Eye (tissue), 1 donor: ENCODE results near the gene DLG3.
"Not testable (repeated sequence)": the region's sequence is repeated elsewhere in the genome, so short reads cannot be mapped to it uniquely, and the experiment has no call there.

Experiments used
- DNase-seq: peaks from one replicate; pipeline ENCODE4 v3.0.0-alpha.2; 2015

Gene DLG3

GRCh38 chrX:70444326-70444945 is at the start of gene DLG3:
Gene DLG3 (plus strand): TSS chrX:70444835. CDS start chrX:70445202, 367 bp downstream.
- DNase-seq, result peak; percentile 78

GRCh38 chrX:70398899-70399298 is 45.7 kb upstream of the DLG3 start:
- DNase-seq, result no peak

GRCh38 chrX:70400181-70400580 is 44.5 kb upstream of the DLG3 start:
- not testable (repeated sequence) for DNase-seq

- DNase-seq, result no peak
Measured at GRCh38 chrX:70402721-70403120, 41.9 kb upstream of the DLG3 start.

DNA sequence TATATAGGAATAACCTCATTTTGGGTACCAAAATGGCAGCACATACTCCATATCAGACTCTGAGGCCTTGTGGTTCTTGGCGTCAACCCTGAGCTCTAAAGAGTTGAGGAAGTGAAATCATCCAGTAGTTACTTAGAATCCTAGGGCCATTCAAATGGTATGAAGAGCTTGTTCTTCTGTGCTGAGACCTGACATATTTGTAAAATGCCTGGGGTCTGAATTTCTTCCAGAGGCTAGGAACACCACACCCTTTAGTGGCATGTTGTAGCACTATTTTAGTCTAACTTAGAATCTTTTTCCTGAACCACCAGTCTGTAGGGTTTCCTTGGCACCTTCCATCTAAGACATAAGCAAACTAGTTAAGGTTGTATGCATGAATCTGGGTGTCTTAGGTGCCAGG is 39.6 kb upstream of the DLG3 start:
- DNase-seq, result no peak

GRCh38 chrX:70410921-70411320 is 33.7 kb upstream of the DLG3 start:
- no peak for DNase-seq

- DNase-seq, result no peak
Measured at GRCh38 chrX:70411475-70411874, 33.2 kb upstream of the DLG3 start.

DNA sequence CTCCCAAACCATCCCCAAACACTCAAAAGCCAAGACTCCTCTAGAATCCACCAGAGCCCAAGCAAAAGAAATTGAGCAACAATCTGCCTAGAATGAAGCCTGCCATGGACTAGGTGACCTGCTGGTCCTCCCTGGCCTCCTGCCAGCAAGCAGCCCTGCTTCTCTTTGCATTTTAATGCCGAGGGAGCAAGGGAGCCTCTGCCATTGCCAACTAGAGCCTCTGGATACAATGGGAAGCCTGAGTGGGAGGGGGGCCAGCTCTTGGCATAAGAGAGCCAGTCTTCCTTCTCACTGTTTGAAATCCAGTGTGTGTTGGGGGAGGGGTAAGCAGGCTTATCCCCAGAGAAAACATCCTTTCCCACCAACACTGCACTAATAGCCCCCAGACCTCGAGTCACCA is 23.0 kb upstream of the DLG3 start:
- peak; percentile 30 for DNase-seq

DNA sequence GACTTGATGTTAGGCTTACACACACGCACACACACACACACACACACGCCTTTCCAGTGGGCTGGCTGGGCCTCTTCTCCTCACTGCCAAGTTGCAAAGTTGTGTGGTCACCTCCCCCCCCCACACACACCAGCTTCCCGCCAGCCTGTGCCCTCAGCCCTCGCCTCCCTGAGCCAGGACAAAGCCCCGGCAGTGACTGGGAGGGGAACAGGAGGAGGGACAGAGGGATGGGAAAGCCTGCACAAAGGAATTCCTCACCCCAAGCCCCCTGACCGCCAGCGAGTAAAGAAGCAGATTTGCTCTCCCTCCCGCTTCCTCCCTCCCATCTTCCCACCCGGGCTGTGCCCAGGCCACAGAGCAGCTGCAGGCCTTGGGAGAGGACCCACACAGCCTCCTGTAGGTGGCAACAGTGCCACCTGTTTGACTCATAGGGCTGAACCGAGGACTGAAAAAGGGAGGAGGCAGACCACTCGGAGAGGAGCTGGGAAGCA is 21.7 kb upstream of the DLG3 start, which contains the start of gene GDPD2:
Gene GDPD2 (plus strand): TSS at position 464 of the 491 bp plus-strand sequence. CDS start 1,671 bp downstream, outside the sequence.
- peak; percentile 86 for DNase-seq

DNA sequence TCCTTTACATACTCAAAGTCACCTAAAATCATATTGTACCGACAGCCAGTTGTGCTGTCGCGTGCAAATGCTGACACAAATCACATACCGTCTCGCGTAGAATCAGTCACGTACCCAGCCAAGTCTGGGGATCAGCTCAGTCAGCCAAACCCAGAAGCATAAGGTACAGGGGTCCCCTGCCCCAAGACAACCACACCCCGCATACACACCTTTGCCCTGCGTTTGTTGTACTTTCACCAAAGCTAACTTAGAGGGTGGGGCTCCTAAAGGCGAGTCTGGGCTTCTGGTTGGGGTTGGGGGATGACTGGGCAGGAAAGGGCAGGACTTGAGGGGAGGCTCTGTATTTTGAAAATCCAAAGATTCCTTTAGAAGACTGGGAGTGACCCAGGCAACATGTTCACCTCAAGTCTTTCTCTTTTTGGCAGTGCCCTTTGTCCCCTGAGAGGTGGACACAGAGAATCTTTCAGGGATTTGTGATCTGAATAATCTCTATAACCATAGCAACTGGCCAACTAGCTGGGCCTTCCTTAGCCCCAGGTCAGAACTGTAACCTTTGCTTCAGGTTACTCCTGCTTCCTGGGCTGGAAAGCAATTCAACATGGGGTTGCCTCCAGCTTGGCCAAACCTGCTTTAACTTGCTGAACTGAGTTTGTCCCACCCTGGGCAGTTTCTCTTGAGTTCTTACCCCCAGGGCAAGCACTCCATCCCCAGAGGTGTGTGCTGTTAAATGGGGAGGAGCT is 20.5 kb upstream of the DLG3 start:
- DNase-seq, result no peak

DNA sequence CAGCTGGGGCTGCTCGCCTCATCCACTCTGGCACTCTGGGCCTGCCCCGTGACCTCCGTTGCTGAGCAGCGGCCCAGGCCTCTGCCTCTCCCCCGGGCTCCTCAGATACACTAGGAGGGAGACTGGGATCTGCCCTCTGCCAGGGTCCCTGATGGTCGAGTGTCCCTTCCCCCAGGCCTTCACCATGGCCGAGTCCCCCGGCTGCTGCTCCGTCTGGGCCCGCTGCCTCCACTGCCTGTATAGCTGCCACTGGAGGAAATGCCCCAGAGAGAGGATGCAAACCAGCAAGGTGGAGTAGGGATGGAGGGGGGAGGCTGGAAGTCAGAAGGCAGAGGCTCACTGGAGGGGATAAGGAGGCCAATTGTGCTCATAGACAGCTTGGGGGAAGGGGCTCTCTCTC is 19.8 kb upstream of the DLG3 start:
- DNase-seq, result no peak

DNA sequence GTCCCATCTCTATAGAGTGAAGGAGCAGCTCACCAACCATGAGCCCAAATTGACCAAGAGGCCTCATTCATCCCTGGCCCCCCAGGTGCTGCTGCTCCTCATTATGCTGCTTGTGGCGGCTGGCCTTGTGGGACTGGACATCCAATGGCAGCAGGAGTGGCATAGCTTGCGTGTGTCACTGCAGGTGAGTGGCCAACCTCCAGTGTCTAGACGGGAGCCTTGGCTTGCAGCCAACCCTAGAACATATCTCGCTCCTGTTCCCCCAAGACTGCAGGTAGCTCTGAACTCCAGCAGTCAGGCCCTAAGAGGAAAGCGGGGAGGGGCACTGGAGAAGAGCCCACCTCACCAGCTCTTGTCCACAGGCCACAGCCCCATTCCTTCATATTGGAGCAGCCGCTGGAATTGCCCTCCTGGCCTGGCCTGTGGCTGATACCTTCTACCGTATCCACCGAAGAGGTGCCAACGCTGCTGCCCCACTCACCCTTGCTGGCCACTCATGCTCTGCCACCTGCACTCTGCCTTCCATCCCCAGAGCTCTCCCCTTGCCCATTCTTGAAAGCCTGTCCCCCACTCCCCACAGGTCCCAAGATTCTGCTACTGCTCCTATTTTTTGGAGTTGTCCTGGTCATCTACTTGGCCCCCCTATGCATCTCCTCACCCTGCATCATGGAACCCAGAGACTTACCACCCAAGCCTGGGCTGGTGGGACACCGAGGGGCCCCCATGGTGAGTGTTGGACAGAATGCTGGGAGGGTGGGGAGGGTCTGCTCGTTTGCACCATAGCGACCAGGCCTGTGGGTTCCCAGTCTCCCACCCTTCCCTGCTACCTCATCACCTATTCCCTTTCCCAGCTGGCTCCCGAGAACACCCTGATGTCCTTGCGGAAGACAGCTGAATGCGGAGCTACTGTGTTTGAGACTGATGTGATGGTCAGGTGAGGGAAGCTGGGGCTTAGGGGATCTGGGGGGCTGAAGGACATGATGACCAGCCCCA is 18.1 kb upstream of the DLG3 start:
- DNase-seq, result no peak

- DNase-seq, result no peak
Measured at GRCh38 chrX:70427365-70427764, 17.3 kb upstream of the DLG3 start.

DNA sequence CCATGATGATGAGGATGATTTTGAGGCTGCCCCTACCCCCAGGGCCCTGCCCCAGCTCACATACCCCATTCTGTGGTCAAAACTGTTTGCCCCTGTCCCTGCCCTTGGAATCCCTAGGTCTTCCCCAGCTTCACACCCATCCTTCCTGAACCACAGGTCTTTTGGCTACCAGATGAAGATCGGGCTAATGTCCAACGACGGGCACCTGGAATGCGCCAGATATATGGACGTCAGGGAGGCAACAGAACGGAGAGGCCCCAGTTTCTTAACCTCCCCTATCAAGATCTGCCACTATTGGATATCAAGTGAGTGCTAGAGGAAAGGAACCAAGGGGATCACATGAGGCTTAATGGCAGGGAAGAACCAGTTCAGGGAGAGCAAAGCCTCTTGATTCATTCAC is 14.9 kb upstream of the DLG3 start:
- no peak for DNase-seq

- no peak for DNase-seq
Measured at GRCh38 chrX:70432936-70433847, 11.4 kb upstream of the DLG3 start.

GRCh38 chrX:70433848-70434351 is 10.7 kb upstream of the DLG3 start:
- peak; percentile 80 for DNase-seq

DNA sequence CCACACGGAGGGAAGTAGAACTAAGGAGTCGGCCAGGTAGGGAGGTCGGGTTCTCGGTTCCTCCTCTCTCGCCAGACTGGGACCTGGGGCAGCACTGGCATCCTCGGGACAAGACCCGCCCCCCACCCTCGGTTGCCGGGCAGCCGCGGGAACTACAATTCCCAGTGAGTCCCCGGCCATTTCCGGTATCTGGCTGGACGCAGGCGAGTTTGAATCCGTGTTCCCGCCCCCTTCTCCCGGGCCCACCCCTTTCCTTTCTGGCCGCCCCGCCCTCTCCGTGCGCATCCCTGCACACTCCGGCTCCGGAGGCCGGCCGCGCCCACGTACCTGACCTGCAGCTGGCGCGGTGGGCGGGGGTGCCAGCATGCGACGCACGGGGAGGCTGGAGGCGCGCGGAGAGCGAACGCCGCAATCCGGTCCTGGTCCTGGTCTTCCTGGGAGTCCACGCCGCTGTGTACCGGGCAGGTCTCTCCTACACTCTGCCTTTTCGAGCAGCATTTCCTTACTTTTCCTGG is 10.2 kb upstream of the DLG3 start:
- peak; percentile 89 for DNase-seq

- DNase-seq, result no peak
Measured at GRCh38 chrX:70434914-70435586, 9.6 kb upstream of the DLG3 start.

- DNase-seq, result peak; percentile 54
Measured at GRCh38 chrX:70436343-70436742, 8.3 kb upstream of the DLG3 start.

- no peak for DNase-seq
Measured at GRCh38 chrX:70437011-70437410, 7.6 kb upstream of the DLG3 start.
